Endothelial cell (in vitro differentiated cells): ENCODE measurements around the gene TRIP10. TPM values are rescaled to one million over a fixed set of nuclear protein-coding genes. Genes with fewer than 3 reads are reported as not detected.
"Not testable (repeated sequence)": the region's sequence is repeated elsewhere in the genome, so short reads cannot be mapped to it uniquely, and the experiment has no call there.

Source experiments
- DNase-seq: peaks from one replicate; pipeline ENCODE4 v3.0.0; 2021; ENCODE audit warnings: low spot score
- H3K27ac Mint-ChIP-seq: one replicate; pipeline ENCODE4 v1.8.0; 2021; ENCODE audit warnings: mixed read lengths, inconsistent platforms; ENCODE audit not compliant: unreplicated experiment
- H3K27me3 Mint-ChIP-seq: one replicate; pipeline ENCODE4 v1.8.0; 2021; ENCODE audit warnings: mild to moderate bottlenecking, moderate library complexity, mixed read lengths, inconsistent platforms; ENCODE audit not compliant: unreplicated experiment
- H3K36me3 Mint-ChIP-seq: one replicate; pipeline ENCODE4 v1.8.0; 2021; ENCODE audit warnings: mild to moderate bottlenecking, low read depth, mixed read lengths, inconsistent platforms; ENCODE audit not compliant: unreplicated experiment
- H3K4me1 Mint-ChIP-seq: one replicate; pipeline ENCODE4 v1.8.0; 2021; ENCODE audit warnings: mild to moderate bottlenecking, mixed read lengths, inconsistent platforms; ENCODE audit not compliant: unreplicated experiment
- H3K4me3 Mint-ChIP-seq: one replicate; pipeline ENCODE4 v1.8.0; 2021; ENCODE audit warnings: mild to moderate bottlenecking, mixed read lengths, inconsistent platforms; ENCODE audit not compliant: unreplicated experiment
- H3K9me3 Mint-ChIP-seq: one replicate; pipeline ENCODE4 v1.8.0; 2021; ENCODE audit warnings: mixed read lengths, inconsistent platforms; ENCODE audit not compliant: unreplicated experiment
- CTCF ChIP-seq: fragments of 200-600 bp; sonication (generic); IDR thresholded peaks from one replicate; pipeline ENCODE4 v1.5.0; 2021; ENCODE audit warnings: antibody characterized with exemption; ENCODE audit not compliant: unreplicated experiment
- total RNA-seq: library from RNA; stranded (reverse); fragmentation: NEBNext Ultra II Directional; extraction: Animal tissue kit (Norgen Biotek cat#: 25700); gene quantifications from one replicate; pipeline ENCODE4 v1.2.1, GENCODE V29; 2021; ENCODE audit not compliant: unreplicated experiment

Gene TRIP10
- total RNA-seq, 1 donor from 2014 or later: 42.8 TPM

- Mint-ChIP-seq H3K9me3 (no peaks in the 10 kb centered on the region), H3K4me3 (no peak overlapping the region), H3K27ac (no peak overlapping the region), H3K36me3 (no peaks in the 10 kb centered on the region), H3K27me3 (peaks cover 5% of the 10 kb centered on the region), H3K4me1 (peaks cover 5% of the 10 kb centered on the region)
- DNase-seq: no peak
- TF ChIP-seq CTCF: no peak
Observed at GRCh38 chr19:6761053-6761676, 21.7 kb downstream of the TRIP10 start.

GRCh38 chr19:6762253-6762797 is 22.8 kb downstream of the TRIP10 start:
- not testable (repeated sequence) for H3K36me3 Mint-ChIP-seq, H3K9me3 Mint-ChIP-seq, H3K27ac Mint-ChIP-seq, H3K4me3 Mint-ChIP-seq, DNase-seq
- Mint-ChIP-seq H3K27me3 (peaks cover 11% of the 10 kb centered on the region), H3K4me1 (peaks cover 14% of the 10 kb centered on the region)

GRCh38 chr19:6765738-6766356 is 26.4 kb downstream of the TRIP10 start:
- H3K4me3 Mint-ChIP-seq: peak overlapping the region; percentile 14
- H3K27me3 Mint-ChIP-seq: peaks cover 13% of the 10 kb centered on the region
- H3K9me3 Mint-ChIP-seq: no peaks in the 10 kb centered on the region
- H3K36me3 Mint-ChIP-seq: no peaks in the 10 kb centered on the region
- no peak for DNase-seq
- no peak overlapping the region for H3K27ac Mint-ChIP-seq
- no peak for TF ChIP-seq CTCF
- peaks cover 14% of the 10 kb centered on the region for H3K4me1 Mint-ChIP-seq

GRCh38 chr19:6766357-6767080 is 27.0 kb downstream of the TRIP10 start:
- Mint-ChIP-seq H3K27me3 (peaks cover 13% of the 10 kb centered on the region), H3K4me3 (peak overlapping the region; percentile 14), H3K4me1 (peaks cover 14% of the 10 kb centered on the region), H3K9me3 (peaks cover under 1% of the 10 kb centered on the region), H3K27ac (peak overlapping the region; percentile 64), H3K36me3 (peaks cover under 1% of the 10 kb centered on the region)
- no peak for TF ChIP-seq CTCF
- no peak for DNase-seq

GRCh38 chr19:6767081-6767356 is 27.5 kb downstream of the TRIP10 start:
- no peak for DNase-seq
- Mint-ChIP-seq H3K27me3 (peaks cover 16% of the 10 kb centered on the region), H3K27ac (peak overlapping the region; percentile 64), H3K9me3 (peaks cover 5% of the 10 kb centered on the region), H3K36me3 (peaks cover 5% of the 10 kb centered on the region), H3K4me3 (peak overlapping the region; percentile 14), H3K4me1 (peaks cover 14% of the 10 kb centered on the region)
- TF ChIP-seq CTCF: no peak
